SK-N-SH (cell line): ENCODE results near the gene C19orf47. TPM values are rescaled to one million over a fixed set of nuclear protein-coding genes. Genes with fewer than 3 reads are reported as not detected.

Experiments
- CTCF ChIA-PET: fragments of 300-600, 350-600 bp; formaldehyde crosslinking; extraction: SDS; loops from one replicate; lab custom pipeline; 2021; lab: Yijun Ruan, JAX
- POLR2A ChIA-PET: fragments of 350-600 bp; sonication (Branson Sonifier 250); formaldehyde crosslinking; extraction: SDS; loops from one replicate; lab custom pipeline; 2020; ENCODE audit warnings: antibody characterized with exemption, inconsistent platforms; lab: Yijun Ruan, JAX
- DNase-seq: peaks from one replicate; pipeline ENCODE4 v3.0.0; 2012
- H2AFZ ChIP-seq: fragments of 200-600 bp; sonication (generic); 2 replicates; pipeline ENCODE4 v1.8.1; 2016; ENCODE audit warnings: antibody characterized with exemption, mild to moderate bottlenecking, low read depth
- H3F3A ChIP-seq: fragments of 200-600 bp; sonication (generic); replicated peaks from 2 replicates; pipeline ENCODE3; 2016; ENCODE audit warnings: antibody characterized with exemption, mild to moderate bottlenecking; ENCODE audit not compliant: insufficient read depth
- H3K27ac ChIP-seq, 2 experiments: fragments of 200-500 bp in 1 of 2; fragments of 200-600 bp in 1 of 2; sonication (Bioruptor generic) in 1 of 2; sonication (generic), shearing (Covaris generic) in 1 of 2; 2 replicates each; pipeline versions ENCODE4 v1.5.1 to v1.6.1; 2014 to 2016; ENCODE audit warnings: low read depth in 2 of 2, inconsistent platforms in 1 of 2, low read length in 1 of 2, mild to moderate bottlenecking in 1 of 2, mixed read lengths in 1 of 2
- H3K27me3 ChIP-seq: fragments of 200-600 bp; sonication (generic), shearing (Covaris generic); 2 replicates; pipeline ENCODE4 v1.6.1; 2016; ENCODE audit warnings: mixed run types; ENCODE audit not compliant: insufficient read depth
- H3K36me3 ChIP-seq, 2 experiments: fragments of 200-500 bp in 1 of 2; fragments of 200-600 bp in 1 of 2; sonication (Bioruptor generic) in 1 of 2; sonication (generic) in 1 of 2; replicated peaks in 1 of 2; 2 replicates each; pipeline versions ENCODE3 to v1.5.1; 2014 to 2016; ENCODE audit warnings: low read length in 1 of 2, mild to moderate bottlenecking in 1 of 2; ENCODE audit not compliant: insufficient read depth in 2 of 2, control insufficient read depth in 1 of 2
- H3K4me1 ChIP-seq, 2 experiments: fragments of 200-500 bp in 1 of 2; fragments of 200-600 bp in 1 of 2; sonication (Bioruptor generic) in 1 of 2; sonication (generic), shearing (Covaris generic) in 1 of 2; 2 replicates each; pipeline versions ENCODE4 v1.5.1 to v1.6.1; 2014 to 2016; ENCODE audit warnings: low read depth in 1 of 2, low read length in 1 of 2, mixed run types in 1 of 2; ENCODE audit not compliant: insufficient read depth in 2 of 2, control insufficient read depth in 1 of 2
- H3K4me2 ChIP-seq: fragments of 200-600 bp; sonication (generic), shearing (Covaris generic); 2 replicates; pipeline ENCODE4 v1.6.1; 2017; ENCODE audit warnings: mixed run types
- H3K4me3 ChIP-seq, 2 experiments: fragments of 200-500 bp in 1 of 2; fragments of 200-600 bp in 1 of 2; sonication (Bioruptor generic) in 1 of 2; sonication (generic), shearing (Covaris generic) in 1 of 2; 2 replicates each; pipeline versions ENCODE4 v1.5.1 to v1.8.1; 2014 to 2016; ENCODE audit warnings: low read depth in 2 of 2, inconsistent platforms in 1 of 2, low read length in 1 of 2, mild to moderate bottlenecking in 1 of 2, mixed read lengths in 1 of 2, moderate library complexity in 1 of 2
- H3K79me2 ChIP-seq: fragments of 200-600 bp; sonication (generic); 2 replicates; pipeline ENCODE4 v1.8.1; 2017; ENCODE audit warnings: mild to moderate bottlenecking; ENCODE audit not compliant: insufficient read depth
- H3K9ac ChIP-seq: fragments of 200-600 bp; sonication (generic); 2 replicates; pipeline ENCODE4 v1.6.1; 2017; ENCODE audit warnings: mixed run types
- H3K9me2 ChIP-seq: fragments of 200-600 bp; sonication (generic); 2 replicates; pipeline ENCODE4 v1.6.1; 2017; ENCODE audit warnings: mixed run types
- H3K9me3 ChIP-seq: fragments of 200-600 bp; sonication (generic); 2 replicates; pipeline ENCODE4 v1.6.1; 2017; ENCODE audit warnings: mixed run types, mild to moderate bottlenecking, moderate library complexity
- H4K20me1 ChIP-seq: fragments of 200-600 bp; sonication (generic); 2 replicates; pipeline ENCODE4 v1.6.1; 2017; ENCODE audit warnings: mild to moderate bottlenecking, mixed run types; ENCODE audit not compliant: insufficient read depth
- EP300 ChIP-seq, 2 experiments: IDR thresholded peaks; 2 replicates each; pipeline versions ENCODE4 v1.4.0 to v1.6.1; 2012; ENCODE audit warnings: borderline replicate concordance in 1 of 2, low read depth in 1 of 2, low read length in 1 of 2
- FOSL2 ChIP-seq: IDR thresholded peaks from 2 replicates; pipeline ENCODE4 v1.4.0; 2012; ENCODE audit warnings: low read depth, mild to moderate bottlenecking, moderate library complexity, borderline replicate concordance
- FOXJ3 ChIP-seq: sonication (generic); formaldehyde crosslinking; IDR thresholded peaks from 2 replicates; pipeline ENCODE4 v1.5.1; 2020; ENCODE audit warnings: mild to moderate bottlenecking, missing genetic modification reagents
- GATA2 ChIP-seq: sonication (generic); formaldehyde crosslinking; IDR thresholded peaks from 2 replicates; pipeline ENCODE4 v1.5.0; 2020; ENCODE audit warnings: mild to moderate bottlenecking, missing genetic modification reagents
- POLR2AphosphoS5 ChIP-seq: IDR thresholded peaks from 2 replicates; pipeline ENCODE4 v1.6.1; 2012; ENCODE audit warnings: low read depth, low read length
- RCOR1 ChIP-seq: fragments of 150-350 bp; IDR thresholded peaks from 2 replicates; pipeline ENCODE4 v1.6.1; 2017; ENCODE audit warnings: antibody characterized with exemption, low read length
- RFX5 ChIP-seq: IDR thresholded peaks from 2 replicates; pipeline ENCODE4 v1.6.1; 2012; ENCODE audit warnings: mild to moderate bottlenecking, improper control_type of control experiment, low read length
- RXRA ChIP-seq: IDR thresholded peaks from 2 replicates; pipeline ENCODE4 v1.4.0; 2012; ENCODE audit warnings: low read depth, mild to moderate bottlenecking, borderline replicate concordance
- SIN3A ChIP-seq: IDR thresholded peaks from 2 replicates; pipeline ENCODE4 v1.6.1; 2012; ENCODE audit warnings: low read depth, mild to moderate bottlenecking, low read length, moderate library complexity, borderline replicate concordance
- SMC3 ChIP-seq: IDR thresholded peaks from 2 replicates; pipeline ENCODE4 v1.6.1; 2012; ENCODE audit warnings: low read depth, low read length, improper control_type of control experiment
- TAF1 ChIP-seq: IDR thresholded peaks from 2 replicates; pipeline ENCODE4 v1.6.1; 2012; ENCODE audit warnings: low read depth, mild to moderate bottlenecking, low read length, moderate library complexity, borderline replicate concordance
- YY1 ChIP-seq: IDR thresholded peaks from 2 replicates; pipeline ENCODE4 v1.4.0; 2012; ENCODE audit warnings: low read depth, mild to moderate bottlenecking
- WGBS: methylation state at CpG from one replicate; pipeline ENCODE4 v1.1.6; 2017; ENCODE audit warnings: low lambda C conversion rate; 5-methylcytosine and 5-hydroxymethylcytosine counted together
- polyA plus RNA-seq, 3 experiments: library from polyadenylated mRNA; depleted of rRNA; stranded (reverse); fragments of >200 nt; gene quantifications; 2 replicates each; pipeline ENCODE4 v1.2.3, GENCODE V29; 2012
- TF ChIP-seq, protein P1 (sequence below): IDR thresholded peaks from 2 replicates; pipeline ENCODE4 v1.4.0; 2012; ENCODE audit warnings: low read depth, borderline replicate concordance
- TF ChIP-seq, protein P2 (sequence below): fragments of 150-350 bp; IDR thresholded peaks from 2 replicates; pipeline ENCODE4 v1.6.1; 2017; ENCODE audit warnings: antibody characterized with exemption, low read length, low read depth, borderline replicate concordance
- TF ChIP-seq, protein P3 (sequence below): IDR thresholded peaks from 2 replicates; pipeline ENCODE4; 2012
- TF ChIP-seq, protein P4 (sequence below): IDR thresholded peaks from 2 replicates; pipeline ENCODE4 v1.6.1; 2012; ENCODE audit warnings: mild to moderate bottlenecking, low read depth, low read length, moderate library complexity

Gene C19orf47
- polyA plus RNA-seq, 1 of the 3 experiments (the other 2 are of a cell fraction), result 17.2 TPM

DNA sequence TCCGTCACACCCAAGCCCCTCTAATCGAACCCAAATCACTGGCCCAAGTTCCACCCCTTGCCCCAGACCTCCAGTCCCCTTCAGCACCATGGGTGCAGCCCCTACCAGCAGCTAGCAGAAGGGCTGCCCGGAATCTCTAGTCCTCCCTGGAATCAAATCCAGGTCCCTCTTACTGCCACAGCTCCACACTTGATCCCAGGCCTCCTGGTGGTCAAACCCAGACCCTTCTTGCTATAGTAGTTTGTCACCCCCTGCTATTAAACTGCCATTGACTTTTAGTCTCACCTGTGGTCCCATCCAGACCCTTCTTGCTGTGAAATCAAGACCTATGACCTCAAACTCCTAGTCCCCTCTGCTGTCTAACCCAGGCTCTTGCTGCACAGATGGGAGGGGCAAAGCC lies 33.1 kb upstream of the C19orf47 start:
- Histone ChIP-seq H3K4me1 (no peaks in the 10 kb centered on the region), H3K27ac (no peak overlapping the region), H3K79me2 (no peaks in the 10 kb centered on the region), H3K9ac (no peak overlapping the region), H3F3A (no peaks in the 10 kb centered on the region), H3K9me3 (no peaks in the 10 kb centered on the region), H4K20me1 (no peaks in the 10 kb centered on the region)
- POLR2A ChIA-PET, result interaction anchor here (1.3 kb wide), 1 partner anchor 16 kb away, joined by 3 read pairs; no protein-coding TSS in a partner anchor
- TF ChIP-seq GATA2 (CRISPR knock-in tag) (no peak), YY1 (no peak), RXRA (no peak), EP300 (IDR thresholded peaks at IDR 0.05; ENCODE audit: borderline replicate concordance in 1 of 2, low read depth in 1 of 2, low read length in 1 of 2) (no peak), SMC3 (no peak), POLR2AphosphoS5 (no peak), TAF1 (no peak), FOSL2 (no peak), FOXJ3 (no peak)
- TF ChIP-seq, protein P1, sequence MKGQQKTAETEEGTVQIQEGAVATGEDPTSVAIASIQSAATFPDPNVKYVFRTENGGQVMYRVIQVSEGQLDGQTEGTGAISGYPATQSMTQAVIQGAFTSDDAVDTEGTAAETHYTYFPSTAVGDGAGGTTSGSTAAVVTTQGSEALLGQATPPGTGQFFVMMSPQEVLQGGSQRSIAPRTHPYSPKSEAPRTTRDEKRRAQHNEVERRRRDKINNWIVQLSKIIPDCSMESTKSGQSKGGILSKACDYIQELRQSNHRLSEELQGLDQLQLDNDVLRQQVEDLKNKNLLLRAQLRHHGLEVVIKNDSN, result no peak
- TF ChIP-seq, protein P2, sequence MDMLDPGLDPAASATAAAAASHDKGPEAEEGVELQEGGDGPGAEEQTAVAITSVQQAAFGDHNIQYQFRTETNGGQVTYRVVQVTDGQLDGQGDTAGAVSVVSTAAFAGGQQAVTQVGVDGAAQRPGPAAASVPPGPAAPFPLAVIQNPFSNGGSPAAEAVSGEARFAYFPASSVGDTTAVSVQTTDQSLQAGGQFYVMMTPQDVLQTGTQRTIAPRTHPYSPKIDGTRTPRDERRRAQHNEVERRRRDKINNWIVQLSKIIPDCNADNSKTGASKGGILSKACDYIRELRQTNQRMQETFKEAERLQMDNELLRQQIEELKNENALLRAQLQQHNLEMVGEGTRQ, result no peak
- TF ChIP-seq, protein P3, sequence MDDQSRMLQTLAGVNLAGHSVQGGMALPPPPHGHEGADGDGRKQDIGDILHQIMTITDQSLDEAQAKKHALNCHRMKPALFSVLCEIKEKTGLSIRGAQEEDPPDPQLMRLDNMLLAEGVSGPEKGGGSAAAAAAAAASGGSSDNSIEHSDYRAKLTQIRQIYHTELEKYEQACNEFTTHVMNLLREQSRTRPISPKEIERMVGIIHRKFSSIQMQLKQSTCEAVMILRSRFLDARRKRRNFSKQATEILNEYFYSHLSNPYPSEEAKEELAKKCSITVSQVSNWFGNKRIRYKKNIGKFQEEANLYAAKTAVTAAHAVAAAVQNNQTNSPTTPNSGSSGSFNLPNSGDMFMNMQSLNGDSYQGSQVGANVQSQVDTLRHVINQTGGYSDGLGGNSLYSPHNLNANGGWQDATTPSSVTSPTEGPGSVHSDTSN, result no peak
- TF ChIP-seq, all 33 proteins: peak for 0
- Histone ChIP-seq H2AFZ (no peak overlapping the region), H3K4me3 (no peak overlapping the region), H3K36me3 (peaks cover 0 to 19% of the 10 kb centered on the region in 2 experiments), H3K27me3 (no peaks in the 10 kb centered on the region), H3K9me2 (no peaks in the 10 kb centered on the region), H3K4me2 (no peak overlapping the region)
- DNase-seq, result peak; percentile 33
- CTCF ChIA-PET, result interaction anchor here (1.0 to 1.5 kb wide), 2 partner anchors 14 to 22 kb away, joined by 3 to 4 read pairs; no protein-coding TSS in a partner anchor
- WGBS, result 72% methylated on average over 3 of the region's 3 CpGs

DNA sequence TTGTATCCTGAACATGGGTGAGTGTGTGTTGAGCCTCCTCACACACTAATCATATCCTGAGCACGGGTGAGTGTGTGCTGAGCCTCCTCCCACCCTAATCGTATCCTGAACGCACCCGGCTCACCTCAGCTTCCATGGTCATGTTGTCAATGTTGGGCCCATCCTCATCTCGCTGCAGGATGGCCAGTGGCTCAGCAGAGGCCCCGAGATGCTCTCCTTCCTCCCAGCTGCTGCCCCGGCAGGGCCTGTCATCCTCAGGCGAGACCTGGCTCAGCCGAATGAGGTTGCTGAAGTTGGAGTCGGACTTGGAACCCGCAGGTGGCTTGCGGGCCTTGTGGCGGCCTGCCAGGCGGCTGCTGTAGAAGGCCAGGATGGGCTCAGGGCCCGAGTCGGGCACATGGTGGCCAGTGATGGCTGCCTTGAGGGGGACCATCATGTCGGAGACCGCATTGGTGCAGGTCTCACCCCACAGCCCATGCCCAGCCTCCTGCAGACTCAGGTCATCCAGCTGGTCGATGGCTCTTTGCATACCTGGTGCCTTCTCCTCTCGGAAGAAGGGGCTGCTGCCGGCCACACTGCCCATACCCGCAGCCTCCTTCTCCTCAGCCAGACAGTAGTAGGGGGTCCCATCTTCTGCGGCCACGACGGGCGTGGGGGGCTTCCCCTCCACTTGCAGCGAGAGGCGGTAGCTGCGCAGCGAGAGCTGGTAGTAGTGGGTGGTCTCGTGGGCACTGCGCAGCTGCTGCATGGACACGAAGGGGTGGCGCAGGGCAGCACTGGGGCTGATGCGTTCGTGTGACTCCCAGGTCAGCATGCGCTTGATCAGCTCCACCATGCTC lies 32.2 kb upstream of the C19orf47 start:
- no peak overlapping the region for H2AFZ ChIP-seq
- H4K20me1 ChIP-seq, result no peaks in the 10 kb centered on the region
- 93% methylated on average over 32 of the region's 37 CpGs for WGBS
- peak; percentile 11 for DNase-seq
- H3K79me2 ChIP-seq, result no peaks in the 10 kb centered on the region
- no peaks in the 10 kb centered on the region for H3K9me2 ChIP-seq
- POLR2A ChIA-PET, result interaction anchor here (0.7 kb wide), 2 partner anchors 9 kb away, joined by 3 to 4 read pairs; no protein-coding TSS in a partner anchor
- TF ChIP-seq RFX5 (no peak), SIN3A (no peak), RCOR1 (no peak)
- TF ChIP-seq, protein P4, sequence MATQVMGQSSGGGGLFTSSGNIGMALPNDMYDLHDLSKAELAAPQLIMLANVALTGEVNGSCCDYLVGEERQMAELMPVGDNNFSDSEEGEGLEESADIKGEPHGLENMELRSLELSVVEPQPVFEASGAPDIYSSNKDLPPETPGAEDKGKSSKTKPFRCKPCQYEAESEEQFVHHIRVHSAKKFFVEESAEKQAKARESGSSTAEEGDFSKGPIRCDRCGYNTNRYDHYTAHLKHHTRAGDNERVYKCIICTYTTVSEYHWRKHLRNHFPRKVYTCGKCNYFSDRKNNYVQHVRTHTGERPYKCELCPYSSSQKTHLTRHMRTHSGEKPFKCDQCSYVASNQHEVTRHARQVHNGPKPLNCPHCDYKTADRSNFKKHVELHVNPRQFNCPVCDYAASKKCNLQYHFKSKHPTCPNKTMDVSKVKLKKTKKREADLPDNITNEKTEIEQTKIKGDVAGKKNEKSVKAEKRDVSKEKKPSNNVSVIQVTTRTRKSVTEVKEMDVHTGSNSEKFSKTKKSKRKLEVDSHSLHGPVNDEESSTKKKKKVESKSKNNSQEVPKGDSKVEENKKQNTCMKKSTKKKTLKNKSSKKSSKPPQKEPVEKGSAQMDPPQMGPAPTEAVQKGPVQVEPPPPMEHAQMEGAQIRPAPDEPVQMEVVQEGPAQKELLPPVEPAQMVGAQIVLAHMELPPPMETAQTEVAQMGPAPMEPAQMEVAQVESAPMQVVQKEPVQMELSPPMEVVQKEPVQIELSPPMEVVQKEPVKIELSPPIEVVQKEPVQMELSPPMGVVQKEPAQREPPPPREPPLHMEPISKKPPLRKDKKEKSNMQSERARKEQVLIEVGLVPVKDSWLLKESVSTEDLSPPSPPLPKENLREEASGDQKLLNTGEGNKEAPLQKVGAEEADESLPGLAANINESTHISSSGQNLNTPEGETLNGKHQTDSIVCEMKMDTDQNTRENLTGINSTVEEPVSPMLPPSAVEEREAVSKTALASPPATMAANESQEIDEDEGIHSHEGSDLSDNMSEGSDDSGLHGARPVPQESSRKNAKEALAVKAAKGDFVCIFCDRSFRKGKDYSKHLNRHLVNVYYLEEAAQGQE, result no peak
- TF ChIP-seq, all 33 proteins: peak for 0
- Histone ChIP-seq H3K4me1 (no peaks in the 10 kb centered on the region), H3K27me3 (no peaks in the 10 kb centered on the region), H3K9me3 (no peaks in the 10 kb centered on the region), H3K36me3 (peaks cover 0 to 19% of the 10 kb centered on the region in 2 experiments), H3F3A (no peaks in the 10 kb centered on the region), H3K4me2 (no peak overlapping the region), H3K4me3 (no peak overlapping the region), H3K9ac (no peak overlapping the region), H3K27ac (no peak overlapping the region)
- CTCF ChIA-PET, result interaction anchor here (1.0 kb wide), 1 partner anchor 14 kb away, joined by 4 read pairs; no protein-coding TSS in a partner anchor
